ENCODE results near the gene ZMIZ1. TPM values are rescaled to one million over a fixed set of nuclear protein-coding genes. Genes with fewer than 3 reads are reported as not detected.

Gene ZMIZ1
- total RNA-seq, 2 donors from 2014 or later: 27.2 to 42.2 TPM

- Histone ChIP-seq H3K36me3 (replicated peaks in 1 of 2; ENCODE audit: insufficient read depth in 1 of 2, low read depth in 2 of 2) (no peaks in the 10 kb centered on the region), H3K27me3 (no peaks in the 10 kb centered on the region), H3K4me3 (no peak overlapping the region), H3K9me3 (no peaks in the 10 kb centered on the region), H3K27ac (peak overlapping the region in 1 of 4 donors; percentile 46), H3K4me1 (peaks cover 79% of the 10 kb centered on the region)
- intact Hi-C loops (cut with DNase I): no loop called here
- TF ChIP-seq CTCF (IDR thresholded peaks at IDR 0.05) (no peak), POLR2A (IDR thresholded peaks at IDR 0.05) (no peak)
- no peak for ATAC-seq
- WGBS, 2 donors: 63 to 70% methylated on average over 8 to 10 of the region's 10 CpGs
- no peak for DNase-seq
Measured at GRCh38 chr10:79106256-79107050, 37.7 kb downstream of the ZMIZ1 start.

DNA sequence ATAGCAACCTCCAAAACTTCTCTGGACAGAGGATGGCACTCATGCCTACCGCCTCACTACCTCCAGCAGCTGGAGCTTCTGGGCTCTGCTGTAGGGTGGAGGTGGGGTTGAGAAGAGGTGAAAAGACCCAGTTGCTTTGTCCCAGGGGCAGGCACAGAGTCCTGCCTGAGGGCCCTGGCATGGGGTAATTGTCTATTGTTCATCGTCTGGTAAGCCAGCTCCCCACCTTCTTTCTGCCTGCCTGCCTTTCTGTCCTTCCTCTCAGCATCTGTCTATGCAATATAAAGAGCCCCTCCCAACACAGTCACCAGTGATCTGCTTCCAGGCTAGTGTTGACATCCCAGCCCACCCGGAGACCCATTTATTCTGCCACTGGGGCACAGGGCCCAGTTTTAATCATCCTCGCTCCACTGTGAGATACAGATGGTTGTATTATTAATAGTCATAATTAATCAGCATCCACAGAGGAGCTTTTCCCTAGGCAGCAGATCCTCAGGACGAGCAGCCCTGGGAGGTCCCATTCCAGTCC, 39.0 kb downstream of the ZMIZ1 start:
- no peak for TF ChIP-seq POLR2A (IDR thresholded peaks at IDR 0.05)
- no peak for TF ChIP-seq CTCF (IDR thresholded peaks at IDR 0.05)
- WGBS, 2 donors: 58 to 75% methylated on average over 5 of the region's 5 CpGs
- no peak for DNase-seq
- peaks cover 79% of the 10 kb centered on the region for H3K4me1 ChIP-seq
- no peak for ATAC-seq
- H3K27me3 ChIP-seq: no peaks in the 10 kb centered on the region
- no peaks in the 10 kb centered on the region for H3K36me3 ChIP-seq (replicated peaks in 1 of 2; ENCODE audit: insufficient read depth in 1 of 2, low read depth in 2 of 2)
- H3K27ac ChIP-seq: peak overlapping the region in 1 of 4 donors; percentile 17
- intact Hi-C loops (cut with DNase I): no loop called here
- H3K9me3 ChIP-seq: no peaks in the 10 kb centered on the region
- no peak overlapping the region for H3K4me3 ChIP-seq

DNA sequence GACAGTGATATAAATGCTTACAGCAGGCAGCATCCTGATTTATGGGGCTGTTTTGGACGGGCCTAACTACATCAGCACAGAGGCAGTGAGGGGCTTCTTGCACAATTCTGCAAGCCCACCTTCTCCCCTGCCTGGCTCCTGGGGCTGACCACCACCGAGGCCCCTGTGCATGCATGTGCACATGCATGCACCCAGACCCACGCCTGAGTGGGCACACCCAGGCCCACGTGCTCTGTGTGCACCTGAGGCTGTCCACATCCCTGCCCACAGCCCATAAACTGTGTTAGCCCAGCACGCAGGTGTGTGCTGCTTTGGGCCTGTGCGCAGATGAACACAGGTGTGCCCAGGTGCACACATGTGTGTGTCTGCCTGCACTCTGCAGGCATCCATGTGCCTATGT, 40.0 kb downstream of the ZMIZ1 start:
- Histone ChIP-seq H3K36me3 (replicated peaks in 1 of 2; ENCODE audit: insufficient read depth in 1 of 2, low read depth in 2 of 2) (no peaks in the 10 kb centered on the region), H3K27ac (no peak overlapping the region), H3K27me3 (no peaks in the 10 kb centered on the region), H3K9me3 (no peaks in the 10 kb centered on the region), H3K4me1 (peaks cover 80% of the 10 kb centered on the region), H3K4me3 (no peak overlapping the region)
- DNase-seq (no peak), ATAC-seq (no peak)
- no peak for TF ChIP-seq CTCF (IDR thresholded peaks at IDR 0.05)
- intact Hi-C loops (cut with DNase I): no loop called here
- WGBS, 2 donors: 65% methylated on average over 6 of the region's 6 CpGs; no CpG with 5 or more reads in 1 of the 2 donors

DNA sequence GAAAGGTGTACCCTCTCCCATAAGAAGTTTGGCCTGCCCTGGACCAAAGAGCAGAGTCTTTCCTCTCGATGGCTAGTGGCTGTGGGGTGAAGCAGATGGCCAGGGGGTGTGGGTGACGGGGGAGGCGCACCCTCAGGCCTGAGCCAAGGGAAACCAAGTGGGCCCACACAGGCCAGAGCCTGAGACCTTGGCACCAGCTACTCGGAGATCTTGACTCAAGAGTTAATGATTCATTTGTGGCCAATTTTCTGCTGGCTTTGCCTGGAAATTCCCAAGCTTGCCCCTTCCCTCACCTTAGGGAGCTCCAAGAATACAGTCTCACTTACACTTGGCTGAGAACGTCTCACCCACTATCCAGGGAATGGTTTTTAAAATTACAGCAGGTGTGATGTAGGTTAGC, 42.7 kb downstream of the ZMIZ1 start:
- ATAC-seq (peak; percentile 54), DNase-seq (peak; percentile 37 to 78 (median 70))
- 21 to 35% methylated on average over 3 to 5 of the region's 5 CpGs for WGBS, 2 donors
- no peak overlapping the region for H3K4me3 ChIP-seq
- H3K9me3 ChIP-seq: no peaks in the 10 kb centered on the region
- H3K27ac ChIP-seq: peak overlapping the region; percentile 32 to 71 (median 56)
- peaks cover 81% of the 10 kb centered on the region for H3K4me1 ChIP-seq
- H3K36me3 ChIP-seq (replicated peaks in 1 of 2; ENCODE audit: insufficient read depth in 1 of 2, low read depth in 2 of 2): no peaks in the 10 kb centered on the region
- no peak for TF ChIP-seq CTCF (IDR thresholded peaks at IDR 0.05)
- no peak for TF ChIP-seq POLR2A (IDR thresholded peaks at IDR 0.05)
- no peaks in the 10 kb centered on the region for H3K27me3 ChIP-seq
- intact Hi-C loops (cut with DNase I): no loop called here

Data from body of pancreas (tissue), 4 donors.